ENCODE measurements around the gene UGT1A9. TPM values are rescaled to one million over a fixed set of nuclear protein-coding genes. Genes with fewer than 3 reads are reported as not detected.

The UGT1A9 gene
- total and polyA plus RNA-seq, 2 of the 13 experiments (the other 11 are each of a cell fraction or from before 2014, with no cell fraction given): 0.07 TPM; not detected in 1

- POLR2A ChIA-PET: no interaction called here
- no peak overlapping the region for H3K27ac ChIP-seq (ENCODE audit: extremely low read length, insufficient read depth, low read length)
- peaks cover 27% of the 10 kb centered on the region for H3K4me1 ChIP-seq (ENCODE audit: insufficient read depth, low read length)
- H3K9me3 ChIP-seq (ENCODE audit: low read length): peaks cover 29% of the 10 kb centered on the region
- H3K9ac ChIP-seq (ENCODE audit: insufficient read depth, low read depth, low read length): no peak overlapping the region
- no peaks in the 10 kb centered on the region for H3K79me2 ChIP-seq (ENCODE audit: insufficient read depth, low read length)
- no peaks in the 10 kb centered on the region for H4K20me1 ChIP-seq (ENCODE audit: insufficient read depth, low read length)
- H3K36me3 ChIP-seq (replicated peaks in 1 of 2; ENCODE audit: control insufficient read depth in 1 of 2, insufficient read depth in 2 of 2, low read length in 2 of 2): no peaks in the 10 kb centered on the region
- WGBS (ENCODE audit: low lambda C conversion rate): 90% methylated on average over 6 of the region's 6 CpGs
- CTCF ChIA-PET (ENCODE audit: low intra/inter-chr PET ratio, low total read pairs): no interaction called here
- intact Hi-C loops (cut with micrococcal nuclease; ENCODE audit: unreplicated experiment) (no loop called here), in situ Hi-C loops (cut with HindIII; ENCODE audit: extremely low pct_ligation_motif_present, low pct_unique_long_range_greater_than_20kb) (no loop called here)
- no peak for FAIRE-seq
- H3K27me3 ChIP-seq (ENCODE audit: control insufficient read depth in 1 of 2, insufficient read depth in 2 of 2, low read length in 2 of 2): peaks cover 1 to 64% of the 10 kb centered on the region in 2 experiments; a peak in 4 of 5 replicates
- no peak for TF ChIP-seq ZNF512B (CRISPR knock-in tag; IDR thresholded peaks at IDR 0.05; ENCODE audit: borderline replicate concordance)
- no peak for TF ChIP-seq ZNF251 (CRISPR knock-in tag; IDR thresholded peaks at IDR 0.05)
- no peak for TF ChIP-seq SRF (IDR thresholded peaks at IDR 0.05; ENCODE audit: low read depth, low read length)
- no peak for TF ChIP-seq E2F1 (CRISPR knock-in tag; IDR thresholded peaks at IDR 0.05)
- TF ChIP-seq ARID2 (CRISPR knock-in tag; IDR thresholded peaks at IDR 0.05; ENCODE audit: borderline replicate concordance): no peak
- no peak for TF ChIP-seq NAIF1 (CRISPR knock-in tag; IDR thresholded peaks at IDR 0.05; ENCODE audit: borderline replicate concordance)
- no peak for TF ChIP-seq SSRP1 (CRISPR knock-in tag; IDR thresholded peaks at IDR 0.05)
- no peak for TF ChIP-seq TIGD3 (CRISPR knock-in tag; IDR thresholded peaks at IDR 0.05; ENCODE audit: borderline replicate concordance)
- no peak overlapping the region for H2AFZ ChIP-seq (ENCODE audit: low read length)
- no peak overlapping the region for H3K4me2 ChIP-seq (ENCODE audit: low read depth, low read length)
- no peak overlapping the region for H3K4me3 ChIP-seq (replicated peaks in 1 of 3; ENCODE audit: insufficient read depth in 1 of 3, low read depth in 2 of 3, low read length in 3 of 3)
- DNase-seq (ENCODE audit: low spot score): no peak
- ATAC-seq: no peak
- no TSS peak for BruUV-seq (replicated peaks)
These were observed 75.5 kb downstream of the UGT1A9 start for GRCh38 chr2:233747283-233747544.
